ENCODE measurements around the gene SFXN3.

GRCh38 chr10:101044117-101044516 is 13.1 kb downstream of the SFXN3 start:
- no peak for TF ChIP-seq MAX (IDR thresholded peaks at IDR 0.05)
- TF ChIP-seq USF1 (IDR thresholded peaks at IDR 0.05): no peak
- no peak for TF ChIP-seq EP300 (IDR thresholded peaks at IDR 0.05; ENCODE audit: borderline replicate concordance)
- TF ChIP-seq TAF1 (IDR thresholded peaks at IDR 0.05; ENCODE audit: low read depth): no peak
- no peak for TF ChIP-seq CREB1 (IDR thresholded peaks at IDR 0.05; ENCODE audit: low read depth)
- no peak for TF ChIP-seq TCF12 (IDR thresholded peaks at IDR 0.05; ENCODE audit: low read depth)
- no peak for TF ChIP-seq CEBPB (IDR thresholded peaks at IDR 0.05)
- no peak for TF ChIP-seq FOXM1 (IDR thresholded peaks at IDR 0.05; ENCODE audit: borderline replicate concordance, low read depth)
